Endothelial cell of hepatic sinusoid (primary cell): ENCODE results near the gene SSRP1.

Experiments used
- in situ Hi-C: cut with HindIII; loops from 2 replicates; pipeline ENCODE4 v1.10.0; 2017; ENCODE audit warnings: low sequenced_read_pairs

The SSRP1 gene

DNA sequence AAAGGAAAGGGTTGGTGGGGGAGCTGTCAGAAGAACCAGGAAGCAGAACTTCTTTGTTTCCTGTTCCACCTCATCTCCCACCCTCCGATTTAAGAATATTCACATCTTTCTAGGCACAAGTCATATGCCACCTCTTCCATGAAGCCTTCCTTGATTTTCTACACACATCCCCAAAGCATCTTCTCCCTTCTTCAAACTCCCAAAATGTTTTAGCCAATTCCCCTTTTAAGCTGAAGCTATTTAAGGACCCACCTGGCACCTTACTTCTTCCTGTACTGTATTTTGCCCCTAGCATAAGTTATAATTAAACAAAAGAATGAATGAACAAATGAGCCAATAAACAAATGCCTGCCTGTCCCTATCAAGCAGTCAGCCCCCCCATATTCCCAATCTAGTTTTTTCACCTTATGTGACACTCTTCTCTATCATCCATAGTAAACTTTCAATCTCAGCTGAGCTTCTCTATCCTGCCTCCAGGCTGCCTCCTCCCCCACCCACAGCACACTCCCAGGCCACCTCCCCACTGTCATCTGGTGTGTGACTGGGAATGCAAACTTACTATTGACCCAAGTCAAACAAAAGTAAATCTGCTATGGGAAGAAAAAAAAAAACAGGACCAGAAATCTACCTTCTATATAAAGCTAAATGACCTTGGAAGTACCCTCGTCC, 14.8 kb downstream of the SSRP1 start:
- in situ Hi-C loops: no loop called here

DNA sequence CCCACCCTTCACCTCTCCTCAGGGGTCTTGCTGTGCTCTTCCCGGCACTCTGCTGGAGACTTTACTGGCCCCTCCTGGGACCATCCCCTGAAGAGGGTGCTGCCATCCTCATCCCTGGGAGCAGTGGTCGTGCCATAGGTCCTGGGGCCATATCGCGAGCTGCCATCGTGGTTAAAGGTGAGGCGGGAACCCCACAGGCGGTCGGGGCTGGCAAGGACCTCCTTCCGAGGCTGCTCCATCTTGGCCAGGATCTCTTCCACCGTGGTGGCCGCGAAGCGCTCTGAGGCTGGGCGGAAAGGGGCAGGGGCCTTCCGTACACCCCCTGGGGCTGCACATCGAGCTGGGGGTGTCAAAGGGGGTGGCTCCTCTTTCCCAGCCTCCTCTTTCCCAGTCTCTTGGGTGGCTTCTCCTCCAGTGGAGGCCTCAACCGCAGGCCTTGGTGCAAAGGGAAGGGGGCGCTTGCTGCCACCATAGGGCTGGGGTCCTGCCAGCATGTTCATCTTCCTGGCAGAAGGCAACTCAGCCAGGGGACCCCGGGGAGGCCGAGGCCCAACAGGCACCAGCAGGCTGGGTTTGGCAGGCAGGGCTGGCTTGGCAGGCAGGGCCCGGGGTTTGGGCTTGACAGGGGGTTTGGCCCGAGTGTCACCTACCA, 15.5 kb downstream of the SSRP1 start:
- in situ Hi-C loops: no loop called here

GRCh38 chr11:57318178-57318577, 17.5 kb downstream of the SSRP1 start:
- in situ Hi-C loops: no loop called here

DNA sequence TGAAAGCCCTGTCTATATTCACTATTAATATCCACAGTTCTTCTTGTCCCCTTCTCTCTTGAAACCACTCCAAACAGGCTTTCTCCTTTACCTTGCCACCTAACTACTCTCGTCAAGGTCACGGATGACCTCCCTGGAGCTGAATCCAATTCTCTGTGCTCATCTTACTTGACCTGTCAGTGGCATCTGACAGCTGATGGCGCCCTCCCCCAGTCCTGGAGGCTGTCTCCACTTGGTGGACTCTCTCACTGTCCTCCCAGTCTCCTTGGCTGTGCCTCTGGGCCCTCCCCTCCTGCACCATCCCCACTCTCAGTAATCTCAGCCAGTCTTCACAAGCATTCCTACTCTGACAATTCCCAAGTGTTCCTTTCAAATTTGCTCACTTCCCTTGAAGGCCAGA, 19.7 kb downstream of the SSRP1 start:
- in situ Hi-C loops: no loop called here

DNA sequence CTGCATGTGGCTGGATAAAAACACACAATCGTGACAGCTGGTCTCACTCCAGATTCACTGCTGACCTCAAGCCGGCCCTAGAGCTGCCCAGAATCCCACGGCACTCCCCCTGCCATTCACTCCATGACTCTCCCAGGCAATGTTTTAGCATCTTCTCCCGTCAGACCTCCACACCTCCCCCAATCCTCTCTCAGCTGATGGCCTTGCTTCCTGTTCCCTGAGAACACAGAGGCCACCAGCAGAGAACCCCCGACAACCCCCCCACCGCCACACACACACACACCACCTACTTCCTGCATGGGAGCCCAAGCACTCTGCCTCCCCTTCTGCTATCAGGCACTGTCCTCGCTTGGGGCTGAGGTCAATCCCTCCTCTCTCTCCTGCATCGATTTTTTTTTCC, 20.2 kb downstream of the SSRP1 start:
- in situ Hi-C loops: no loop called here

- in situ Hi-C loops: no loop called here
These were observed 21.3 kb downstream of the SSRP1 start for GRCh38 chr11:57314221-57314973.

- in situ Hi-C loops: no loop called here
These were observed 21.9 kb downstream of the SSRP1 start for GRCh38 chr11:57313788-57314135.

DNA sequence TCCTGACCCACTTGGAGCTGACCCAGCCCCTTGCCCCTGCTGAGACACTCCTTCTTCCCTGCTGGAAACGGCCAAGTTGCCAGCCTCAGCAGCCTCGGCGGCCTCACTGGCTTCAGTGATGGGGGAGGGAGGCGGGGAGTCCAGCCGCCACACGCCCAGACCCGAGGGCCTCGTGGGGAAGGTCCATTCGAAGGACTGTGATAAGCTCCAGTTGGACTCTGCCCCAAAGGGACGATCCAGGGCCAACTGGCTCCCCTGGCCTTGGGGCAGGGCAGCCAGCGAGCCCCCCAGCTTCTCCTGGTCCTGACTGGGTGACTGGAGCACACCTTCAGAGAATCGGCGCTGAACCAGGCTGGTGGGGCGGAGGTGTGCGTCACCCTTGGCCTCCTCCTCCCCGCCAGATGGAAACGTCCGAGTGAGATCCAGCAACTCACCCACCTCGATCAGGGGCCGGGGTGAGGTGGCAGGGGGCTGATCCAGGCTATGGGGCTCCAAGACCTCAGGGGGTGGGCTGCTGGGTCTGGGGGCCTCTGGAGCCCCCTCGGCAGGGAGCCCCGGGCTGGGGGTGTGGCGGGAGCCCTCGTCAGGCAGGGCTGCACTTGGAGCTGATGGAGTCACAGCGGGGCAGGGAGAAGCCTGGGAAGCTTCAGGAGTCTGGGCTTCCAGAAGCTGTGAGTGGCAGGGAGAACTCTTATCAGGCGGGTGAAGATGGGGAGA, 22.5 kb downstream of the SSRP1 start:
- in situ Hi-C loops: no loop called here

DNA sequence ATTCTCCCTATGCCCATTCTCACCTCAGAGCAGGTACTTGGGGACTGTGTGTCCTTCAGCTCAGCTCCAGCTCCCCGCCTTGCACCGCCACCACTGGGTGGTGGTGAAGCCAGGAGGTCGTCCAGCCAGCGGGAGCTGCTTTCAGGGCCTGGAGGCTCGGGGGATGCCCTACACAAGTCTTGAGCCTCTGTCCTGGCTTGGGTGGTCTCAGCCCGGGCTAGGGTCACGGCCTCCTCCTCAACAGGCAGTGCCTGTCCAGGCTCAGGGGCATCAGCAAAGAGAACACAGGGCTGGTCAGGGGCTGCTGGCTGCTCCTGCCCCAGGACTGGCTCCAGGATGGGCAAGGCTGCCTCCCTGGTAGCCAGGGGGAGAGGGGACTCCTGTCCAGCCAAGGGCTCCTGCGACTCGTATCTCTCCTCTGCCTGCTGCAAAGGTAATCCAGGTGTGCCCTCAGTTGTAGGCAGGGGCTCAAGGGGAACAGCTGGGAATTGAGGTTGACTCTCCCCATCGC, 23.1 kb downstream of the SSRP1 start:
- in situ Hi-C loops: no loop called here

DNA sequence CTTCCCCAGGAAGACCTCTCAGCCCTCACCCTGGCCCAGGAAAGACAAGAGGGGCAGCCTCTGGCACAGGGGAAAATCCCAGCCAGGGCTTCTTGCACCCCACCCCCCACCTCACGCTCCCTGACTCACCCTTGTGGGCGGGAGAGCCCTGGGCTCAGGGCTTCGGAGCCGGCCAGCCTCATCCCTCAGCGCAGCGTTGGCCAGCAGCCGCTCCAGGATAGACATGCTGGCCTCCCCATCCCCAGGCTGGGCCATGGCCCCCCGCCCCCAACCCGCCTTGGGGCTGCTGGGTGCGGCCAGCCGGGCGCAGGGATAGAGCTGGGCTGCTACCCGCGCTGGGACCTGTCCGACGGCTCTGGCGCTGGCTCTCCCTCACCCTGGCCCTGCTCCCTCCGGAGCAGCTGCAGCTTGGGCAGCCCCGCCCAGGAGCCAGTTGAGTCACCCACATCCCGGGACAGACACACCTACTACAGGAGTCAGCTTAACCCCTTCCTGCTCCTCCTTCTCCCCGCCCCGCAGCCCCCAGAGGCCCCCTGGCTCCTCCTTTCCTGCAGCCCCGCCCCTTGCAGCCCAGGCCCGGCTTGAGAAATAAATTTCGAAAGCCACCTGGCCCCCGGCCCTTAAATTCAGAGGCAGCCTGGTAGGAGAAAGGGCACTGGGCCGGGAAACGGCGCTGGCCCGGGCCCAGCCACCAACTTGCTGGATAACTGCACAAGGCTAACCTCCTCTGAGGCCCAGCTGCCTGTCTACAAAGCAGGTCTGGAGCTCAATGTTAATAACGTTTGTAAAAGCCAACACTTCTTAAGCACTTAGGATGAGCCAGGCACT, 24.4 kb downstream of the SSRP1 start:
- in situ Hi-C loops: no loop called here

DNA sequence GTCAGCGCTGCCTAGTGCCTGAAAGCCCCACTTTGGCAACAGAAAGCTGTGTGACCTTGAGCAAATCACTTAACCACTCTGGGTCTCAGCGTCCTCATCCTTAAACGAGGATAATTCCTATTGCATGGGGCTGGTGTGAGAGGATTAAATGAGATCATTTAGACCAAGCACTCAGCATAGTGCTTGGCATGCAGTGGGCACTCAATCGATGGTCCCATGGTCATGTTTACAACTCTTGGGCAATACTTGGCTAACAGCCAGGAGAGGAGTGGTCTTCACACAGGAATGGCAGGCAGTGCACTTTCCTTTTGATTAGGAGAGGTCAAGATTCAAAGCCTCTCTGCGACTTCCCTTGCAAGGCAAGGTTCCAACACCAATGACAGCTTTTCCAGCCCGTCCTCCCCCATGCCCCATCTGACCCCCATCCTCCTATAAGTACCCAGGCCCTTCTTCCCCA, 25.0 kb downstream of the SSRP1 start:
- in situ Hi-C loops: no loop called here

GRCh38 chr11:57310091-57310490, 25.6 kb downstream of the SSRP1 start:
- in situ Hi-C loops: no loop called here

- in situ Hi-C loops: no loop called here
These were observed 26.3 kb downstream of the SSRP1 start for GRCh38 chr11:57309106-57310059.

- in situ Hi-C loops: no loop called here
These were observed 27.1 kb downstream of the SSRP1 start for GRCh38 chr11:57308426-57309060.

GRCh38 chr11:57307666-57308270, 27.9 kb downstream of the SSRP1 start:
- in situ Hi-C loops: no loop called here

DNA sequence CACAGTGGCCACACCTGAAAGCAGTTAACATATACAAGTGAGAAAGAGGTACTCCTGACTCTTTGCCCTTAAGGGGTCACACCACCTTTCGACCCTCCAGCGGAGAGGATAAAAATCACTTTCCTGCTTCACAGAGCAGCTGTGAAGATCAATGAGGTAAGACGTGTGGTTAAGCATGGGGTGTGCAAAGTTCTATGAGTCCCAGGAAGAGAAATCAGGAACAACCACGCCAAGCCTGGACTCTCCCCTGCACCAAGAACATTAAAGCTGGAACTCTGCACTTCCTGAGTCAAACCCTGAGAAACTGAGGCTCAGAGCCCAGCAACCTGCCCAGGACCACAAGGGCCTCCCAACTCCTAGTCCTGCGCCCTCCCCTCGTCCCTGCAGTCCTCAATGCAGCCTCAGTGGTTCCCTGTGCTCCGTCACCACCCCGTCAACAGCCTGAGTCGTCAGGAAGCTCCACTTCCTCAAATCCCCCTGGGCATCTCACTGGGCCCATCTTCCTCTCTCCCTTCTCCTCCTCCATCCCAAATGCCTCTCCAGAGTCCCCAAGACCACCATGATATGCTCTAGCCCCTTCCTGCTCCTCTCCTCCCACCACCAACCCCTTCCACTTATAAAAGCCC, 28.6 kb downstream of the SSRP1 start:
- in situ Hi-C loops: no loop called here

- in situ Hi-C loops: no loop called here
These were observed 29.4 kb downstream of the SSRP1 start for GRCh38 chr11:57306161-57306876.
